Measurements from ENCODE around the gene TECPR2.

Gene TECPR2

DNA sequence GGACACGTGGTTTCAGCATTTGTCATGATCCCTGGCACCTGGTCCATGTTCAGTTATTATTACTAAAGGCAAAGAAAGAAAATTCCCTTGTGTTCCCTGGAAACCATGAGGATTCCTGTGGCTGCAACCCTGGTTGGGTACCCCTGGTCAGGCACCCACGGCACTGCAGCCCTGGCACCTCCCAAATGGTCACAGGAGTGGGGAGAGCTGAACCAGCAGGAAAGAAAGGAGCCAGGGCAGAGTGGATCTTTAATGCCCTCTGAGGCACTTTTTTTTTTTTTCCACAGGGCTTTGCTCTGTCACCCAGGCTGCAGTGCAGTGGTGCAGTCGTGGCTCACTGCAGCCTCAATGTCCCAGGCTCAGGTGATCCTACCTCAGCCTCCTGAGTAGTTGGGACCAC lies 17.5 kb upstream of the TECPR2 start:
- no peak for ATAC-seq
- TF ChIP-seq, protein P1, sequence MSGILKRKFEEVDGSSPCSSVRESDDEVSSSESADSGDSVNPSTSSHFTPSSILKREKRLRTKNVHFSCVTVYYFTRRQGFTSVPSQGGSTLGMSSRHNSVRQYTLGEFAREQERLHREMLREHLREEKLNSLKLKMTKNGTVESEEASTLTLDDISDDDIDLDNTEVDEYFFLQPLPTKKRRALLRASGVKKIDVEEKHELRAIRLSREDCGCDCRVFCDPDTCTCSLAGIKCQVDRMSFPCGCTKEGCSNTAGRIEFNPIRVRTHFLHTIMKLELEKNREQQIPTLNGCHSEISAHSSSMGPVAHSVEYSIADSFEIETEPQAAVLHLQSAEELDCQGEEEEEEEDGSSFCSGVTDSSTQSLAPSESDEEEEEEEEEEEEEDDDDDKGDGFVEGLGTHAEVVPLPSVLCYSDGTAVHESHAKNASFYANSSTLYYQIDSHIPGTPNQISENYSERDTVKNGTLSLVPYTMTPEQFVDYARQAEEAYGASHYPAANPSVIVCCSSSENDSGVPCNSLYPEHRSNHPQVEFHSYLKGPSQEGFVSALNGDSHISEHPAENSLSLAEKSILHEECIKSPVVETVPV (CRISPR knock-in tag; IDR thresholded peaks at IDR 0.05): no peak
- TF ChIP-seq ZNF8 (CRISPR knock-in tag; IDR thresholded peaks at IDR 0.05): no peak
- no peak for TF ChIP-seq TOX (CRISPR knock-in tag; IDR thresholded peaks at IDR 0.05; ENCODE audit: borderline replicate concordance)
- no peak for TF ChIP-seq ZC3H10 (CRISPR knock-in tag; IDR thresholded peaks at IDR 0.05)
- no peak for TF ChIP-seq PATZ1 (CRISPR knock-in tag; IDR thresholded peaks at IDR 0.05; ENCODE audit: borderline replicate concordance)
- no peak for TF ChIP-seq GLIS3 (CRISPR knock-in tag; IDR thresholded peaks at IDR 0.05)
- TF ChIP-seq ZFP3 (CRISPR knock-in tag; IDR thresholded peaks at IDR 0.05): no peak
- no peak for TF ChIP-seq PPARA (CRISPR knock-in tag; IDR thresholded peaks at IDR 0.05; ENCODE audit: borderline replicate concordance)
- TF ChIP-seq SNAI2 (CRISPR knock-in tag; IDR thresholded peaks at IDR 0.05): no peak
- TF ChIP-seq ZFP30 (CRISPR knock-in tag; IDR thresholded peaks at IDR 0.05): no peak
- no peak for TF ChIP-seq ZNF565 (CRISPR knock-in tag; conservative IDR thresholded peaks at IDR 0.05; ENCODE audit: low read depth)
- no peak for TF ChIP-seq ESRRG (CRISPR knock-in tag; IDR thresholded peaks at IDR 0.05)
- no peak for TF ChIP-seq ZNF70 (CRISPR knock-in tag; IDR thresholded peaks at IDR 0.05)
- TF ChIP-seq ISL1 (CRISPR knock-in tag; IDR thresholded peaks at IDR 0.05): no peak
- no peak for TF ChIP-seq TCF4 (CRISPR knock-in tag; IDR thresholded peaks at IDR 0.05; ENCODE audit: borderline replicate concordance)
- TF ChIP-seq ARNTL (CRISPR knock-in tag; IDR thresholded peaks at IDR 0.05; ENCODE audit: borderline replicate concordance, low read depth): no peak

- TF ChIP-seq CREB5 (CRISPR knock-in tag; IDR thresholded peaks at IDR 0.05; ENCODE audit: low read depth) (no peak), PPARA (CRISPR knock-in tag; IDR thresholded peaks at IDR 0.05; ENCODE audit: borderline replicate concordance) (no peak), ZC3H10 (CRISPR knock-in tag; IDR thresholded peaks at IDR 0.05) (no peak), BACH2 (CRISPR knock-in tag; IDR thresholded peaks at IDR 0.05; ENCODE audit: borderline replicate concordance) (no peak), CSDC2 (CRISPR knock-in tag; IDR thresholded peaks at IDR 0.05) (no peak), OSR1 (CRISPR knock-in tag; IDR thresholded peaks at IDR 0.05) (no peak), ZNF8 (CRISPR knock-in tag; IDR thresholded peaks at IDR 0.05) (no peak), ZNF565 (CRISPR knock-in tag; conservative IDR thresholded peaks at IDR 0.05; ENCODE audit: low read depth) (no peak), TSHZ2 (CRISPR knock-in tag; IDR thresholded peaks at IDR 0.05) (no peak), TCF4 (CRISPR knock-in tag; IDR thresholded peaks at IDR 0.05; ENCODE audit: borderline replicate concordance) (no peak)
- TF ChIP-seq, protein P1 (CRISPR knock-in tag; IDR thresholded peaks at IDR 0.05): no peak
- ATAC-seq: no peak
These were observed 16.1 kb upstream of the TECPR2 start for GRCh38 chr14:102346645-102347044.

- no peak for ATAC-seq
- no peak for TF ChIP-seq TSHZ2 (CRISPR knock-in tag; IDR thresholded peaks at IDR 0.05)
- TF ChIP-seq RARB (CRISPR knock-in tag; IDR thresholded peaks at IDR 0.05): no peak
- TF ChIP-seq, protein P1 (CRISPR knock-in tag; IDR thresholded peaks at IDR 0.05): no peak
- TF ChIP-seq ESRRG (CRISPR knock-in tag; IDR thresholded peaks at IDR 0.05): no peak
- TF ChIP-seq PPARA (CRISPR knock-in tag; IDR thresholded peaks at IDR 0.05; ENCODE audit: borderline replicate concordance): no peak
- no peak for TF ChIP-seq ZNF70 (CRISPR knock-in tag; IDR thresholded peaks at IDR 0.05)
- TF ChIP-seq ZNF8 (CRISPR knock-in tag; IDR thresholded peaks at IDR 0.05): no peak
- TF ChIP-seq PATZ1 (CRISPR knock-in tag; IDR thresholded peaks at IDR 0.05; ENCODE audit: borderline replicate concordance): no peak
- no peak for TF ChIP-seq ZNF565 (CRISPR knock-in tag; conservative IDR thresholded peaks at IDR 0.05; ENCODE audit: low read depth)
- no peak for TF ChIP-seq ZFP3 (CRISPR knock-in tag; IDR thresholded peaks at IDR 0.05)
These were observed 14.4 kb upstream of the TECPR2 start for GRCh38 chr14:102348376-102348775.

Measured in SK-N-SH treated with all-trans-retinoic acid at 6 μM for 48 hours (cell line).